ENCODE data around the gene CPT2. TPM values are rescaled to one million over a fixed set of nuclear protein-coding genes. Genes with fewer than 3 reads are reported as not detected.

The CPT2 gene
- 9.9 and 11.4 TPM in 2 replicates for total RNA-seq

DNA sequence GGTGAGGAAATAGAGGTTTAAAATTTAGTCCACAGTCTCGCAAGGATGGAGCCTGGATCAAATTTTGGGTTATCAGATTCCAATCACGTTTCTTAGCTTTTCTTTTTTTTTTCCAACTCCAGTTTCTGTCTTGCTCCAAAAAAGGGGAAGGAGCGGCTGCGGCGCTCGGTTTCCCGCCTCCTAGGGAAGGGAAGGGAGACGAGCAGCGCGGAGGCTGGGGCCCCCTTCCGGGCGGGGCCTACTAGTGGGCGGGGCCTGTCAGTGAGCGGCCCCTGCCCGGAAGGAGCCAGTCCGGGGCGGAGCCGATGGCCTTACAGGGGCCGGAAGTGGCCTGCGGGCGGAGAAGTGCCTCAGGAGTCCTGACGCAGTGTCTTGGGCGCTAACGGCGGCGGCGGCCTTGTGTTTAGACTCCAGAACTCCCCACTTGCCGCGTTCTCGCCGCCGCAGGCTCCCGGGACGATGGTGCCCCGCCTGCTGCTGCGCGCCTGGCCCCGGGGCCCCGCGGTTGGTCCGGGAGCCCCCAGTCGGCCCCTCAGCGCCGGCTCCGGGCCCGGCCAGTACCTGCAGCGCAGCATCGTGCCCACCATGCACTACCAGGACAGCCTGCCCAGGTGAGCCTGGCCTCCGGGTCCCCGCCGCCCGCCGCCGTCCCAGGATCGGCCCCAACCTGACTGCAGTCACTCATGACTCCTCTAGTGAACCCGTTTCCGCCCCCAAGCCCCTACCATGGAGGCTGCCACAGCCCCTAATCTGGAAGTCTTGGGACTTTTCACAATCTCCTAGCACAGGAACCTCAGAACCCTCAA, at the start of gene CPT2:
Gene CPT2, plus strand, starts transcription at position 340 of the 806 bp plus-strand sequence. Its CDS starts 120 bp downstream, at position 460.

GRCh38 chr1:53220171-53220961, 23.7 kb downstream of the CPT2 start, which contains the start of gene CZIB:
TSS of gene CZIB (minus strand) at chr1:53220634. CDS start at chr1:53220575, 59 bp downstream.

GRCh38 chr1:53238197-53239155, 41.9 kb downstream of the CPT2 start, which contains the start of gene MAGOH:
TSS of gene MAGOH (minus strand) at chr1:53238518. CDS start at chr1:53238448, 70 bp downstream.

Other genes starting within 250 kb of the CPT2 start
- gene PODN, start 134.6 kb upstream of the CPT2 start, total RNA-seq: 5.8 and 7.6 TPM in 2 replicates
- 0.13 and 0.25 TPM in 2 replicates for gene SLC1A7, start 54.2 kb upstream of the CPT2 start, total RNA-seq
- 46.8 and 50.1 TPM in 2 replicates for gene CZIB, start 23.8 kb downstream of the CPT2 start, total RNA-seq
- gene MAGOH, start 41.7 kb downstream of the CPT2 start, total RNA-seq: 32.5 and 33.0 TPM in 2 replicates
- 13.4 and 26.3 TPM in 2 replicates for gene LRP8, start 131.2 kb downstream of the CPT2 start, total RNA-seq